Adrenal gland (tissue), 5 donors: ENCODE results near the gene TEX53.

Source experiments
- POLR2A ChIP-seq, 2 donors: fragments of 450-650 bp; IDR thresholded peaks; one replicate each; pipeline ENCODE4 v1.6.1; 2017; ENCODE audit warnings: antibody characterized with exemption in 2 of 2, mild to moderate bottlenecking in 2 of 2, moderate library complexity in 1 of 2
- TF ChIP-seq, protein P1 (sequence below), 6 experiments: fragments of 450-650 bp in 4 of 6; fragments of 200-600 bp in 2 of 6; sonication (generic) in 1 of 6; IDR thresholded peaks; 1 replicate in 5 of 6; 2 replicates in 1 of 6; pipeline versions ENCODE4 v1.5.1 to v1.8.0; 2016 to 2021; ENCODE audit warnings: antibody characterized with exemption in 6 of 6, mild to moderate bottlenecking in 2 of 6, moderate library complexity in 1 of 6
- donor health status: DM: no; HTN: no; CAD: no.

DNA sequence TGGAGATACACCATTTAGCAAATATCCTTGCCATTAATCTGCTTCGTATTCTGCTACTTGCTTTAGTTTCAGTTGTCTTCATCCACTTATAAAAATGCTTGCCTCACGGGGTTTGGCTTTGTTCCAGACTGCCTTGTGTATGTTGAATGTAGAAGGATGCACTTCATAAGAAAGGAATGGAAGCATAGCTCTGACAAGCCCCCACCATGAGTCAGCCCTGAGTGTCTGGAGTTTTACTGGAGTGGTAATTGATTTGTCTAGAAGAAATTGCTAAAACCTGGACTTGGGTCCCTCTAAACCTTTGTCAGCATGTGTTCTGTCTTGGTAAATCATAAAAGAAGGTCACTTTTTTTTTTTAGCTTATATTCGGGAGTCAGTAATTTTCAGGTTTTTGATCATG lies 19.8 kb upstream of the TEX53 start:
- TF ChIP-seq, protein P1, sequence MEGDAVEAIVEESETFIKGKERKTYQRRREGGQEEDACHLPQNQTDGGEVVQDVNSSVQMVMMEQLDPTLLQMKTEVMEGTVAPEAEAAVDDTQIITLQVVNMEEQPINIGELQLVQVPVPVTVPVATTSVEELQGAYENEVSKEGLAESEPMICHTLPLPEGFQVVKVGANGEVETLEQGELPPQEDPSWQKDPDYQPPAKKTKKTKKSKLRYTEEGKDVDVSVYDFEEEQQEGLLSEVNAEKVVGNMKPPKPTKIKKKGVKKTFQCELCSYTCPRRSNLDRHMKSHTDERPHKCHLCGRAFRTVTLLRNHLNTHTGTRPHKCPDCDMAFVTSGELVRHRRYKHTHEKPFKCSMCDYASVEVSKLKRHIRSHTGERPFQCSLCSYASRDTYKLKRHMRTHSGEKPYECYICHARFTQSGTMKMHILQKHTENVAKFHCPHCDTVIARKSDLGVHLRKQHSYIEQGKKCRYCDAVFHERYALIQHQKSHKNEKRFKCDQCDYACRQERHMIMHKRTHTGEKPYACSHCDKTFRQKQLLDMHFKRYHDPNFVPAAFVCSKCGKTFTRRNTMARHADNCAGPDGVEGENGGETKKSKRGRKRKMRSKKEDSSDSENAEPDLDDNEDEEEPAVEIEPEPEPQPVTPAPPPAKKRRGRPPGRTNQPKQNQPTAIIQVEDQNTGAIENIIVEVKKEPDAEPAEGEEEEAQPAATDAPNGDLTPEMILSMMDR (IDR thresholded peaks at IDR 0.05): no peak
- no peak for TF ChIP-seq POLR2A (IDR thresholded peaks at IDR 0.05)
